ENCODE data around the gene HNRNPL. TPM values are rescaled to one million over a fixed set of nuclear protein-coding genes. Genes with fewer than 3 reads are reported as not detected.
"Not testable (repeated sequence)": the region's sequence is repeated elsewhere in the genome, so short reads cannot be mapped to it uniquely, and the experiment has no call there.

HNRNPL gene
- total RNA-seq, 1 donor from 2014 or later = 190 TPM

DNA sequence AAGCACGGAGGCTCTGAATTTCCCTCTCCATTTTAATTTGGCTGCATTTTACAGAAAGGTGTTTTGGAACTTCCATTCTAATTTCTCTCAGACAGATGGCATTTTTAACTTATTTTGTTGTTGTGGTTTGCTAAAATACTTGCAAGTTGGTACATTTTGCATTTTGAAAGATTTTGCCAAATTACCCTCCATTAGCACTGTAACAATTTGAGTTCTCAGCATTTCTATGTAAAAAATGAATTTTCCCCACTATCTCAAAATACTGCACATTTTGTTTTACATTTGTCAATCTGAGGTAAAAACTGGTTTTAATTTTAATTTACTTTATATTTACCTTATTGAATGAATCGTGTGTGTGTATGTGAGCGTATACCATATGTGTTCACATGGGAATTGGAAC, 7.0 kb upstream of the HNRNPL start:
- TF ChIP-seq POLR2AphosphoS5 (IDR thresholded peaks at IDR 0.05; ENCODE audit: insufficient read depth in 1 of 2, low read depth in 1 of 2) (no peak), POLR2A (IDR thresholded peaks at IDR 0.05) (no peak)
- TF ChIP-seq, protein P1, sequence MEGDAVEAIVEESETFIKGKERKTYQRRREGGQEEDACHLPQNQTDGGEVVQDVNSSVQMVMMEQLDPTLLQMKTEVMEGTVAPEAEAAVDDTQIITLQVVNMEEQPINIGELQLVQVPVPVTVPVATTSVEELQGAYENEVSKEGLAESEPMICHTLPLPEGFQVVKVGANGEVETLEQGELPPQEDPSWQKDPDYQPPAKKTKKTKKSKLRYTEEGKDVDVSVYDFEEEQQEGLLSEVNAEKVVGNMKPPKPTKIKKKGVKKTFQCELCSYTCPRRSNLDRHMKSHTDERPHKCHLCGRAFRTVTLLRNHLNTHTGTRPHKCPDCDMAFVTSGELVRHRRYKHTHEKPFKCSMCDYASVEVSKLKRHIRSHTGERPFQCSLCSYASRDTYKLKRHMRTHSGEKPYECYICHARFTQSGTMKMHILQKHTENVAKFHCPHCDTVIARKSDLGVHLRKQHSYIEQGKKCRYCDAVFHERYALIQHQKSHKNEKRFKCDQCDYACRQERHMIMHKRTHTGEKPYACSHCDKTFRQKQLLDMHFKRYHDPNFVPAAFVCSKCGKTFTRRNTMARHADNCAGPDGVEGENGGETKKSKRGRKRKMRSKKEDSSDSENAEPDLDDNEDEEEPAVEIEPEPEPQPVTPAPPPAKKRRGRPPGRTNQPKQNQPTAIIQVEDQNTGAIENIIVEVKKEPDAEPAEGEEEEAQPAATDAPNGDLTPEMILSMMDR (IDR thresholded peaks at IDR 0.05) = no peak
- DNase-seq (ENCODE audit: extremely low spot score in 2 of 2) = no peak
- Histone ChIP-seq H3K36me3 (no peaks in the 10 kb centered on the region), H3K27me3 (no peaks in the 10 kb centered on the region), H3K4me1 (peaks cover 12% of the 10 kb centered on the region), H3K4me3 (no peak overlapping the region), H3K9me3 (no peaks in the 10 kb centered on the region), H3K27ac (no peak overlapping the region)
- intact Hi-C loops (cut with DNase I) = no loop called here

DNA sequence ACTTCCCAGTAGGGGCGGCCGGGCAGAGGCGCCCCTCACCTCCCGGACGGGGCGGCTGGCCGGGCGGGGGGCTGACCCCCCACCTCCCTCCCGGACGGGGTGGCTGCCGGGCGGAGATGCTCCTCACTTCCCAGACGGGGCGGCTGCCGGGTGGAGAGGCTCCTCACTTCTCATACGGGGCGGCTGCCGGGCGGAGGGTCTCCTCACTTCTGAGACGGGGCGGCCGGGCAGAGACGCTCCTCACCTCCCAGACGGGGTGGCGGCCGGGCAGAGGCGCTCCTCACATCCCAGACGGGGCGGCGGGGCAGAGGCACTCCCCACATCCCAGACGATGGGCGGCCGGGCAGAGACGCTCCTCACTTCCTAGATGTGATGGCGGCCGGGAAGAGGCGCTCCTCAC, 6.0 kb upstream of the HNRNPL start:
- H3K9me3 ChIP-seq; intact Hi-C loops (cut with DNase I); DNase-seq (ENCODE audit: extremely low spot score in 2 of 2); H3K4me3 ChIP-seq; H3K36me3 ChIP-seq; H3K27me3 ChIP-seq; H3K27ac ChIP-seq: not testable (repeated sequence)
- H3K4me1 ChIP-seq = peaks cover 17% of the 10 kb centered on the region

DNA sequence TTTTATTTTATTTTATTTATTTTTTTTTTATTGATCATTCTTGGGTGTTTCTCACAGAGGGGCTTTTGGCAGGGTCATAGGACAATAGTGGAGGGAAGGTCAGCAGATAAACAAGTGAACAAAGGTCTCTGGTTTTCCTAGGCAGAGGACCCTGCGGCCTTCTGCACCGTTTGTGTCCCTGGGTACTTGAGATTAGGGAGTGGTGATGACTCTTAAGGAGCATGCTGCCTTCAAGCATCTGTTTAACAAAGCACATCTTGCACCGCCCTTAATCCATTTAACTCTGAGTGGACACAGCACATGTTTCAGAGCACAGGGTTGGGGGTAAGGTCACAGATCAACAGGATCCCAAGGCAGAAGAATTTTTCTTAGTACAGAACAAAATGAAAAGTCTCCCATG, 5.2 kb upstream of the HNRNPL start:
- not testable (repeated sequence) for H3K36me3 ChIP-seq

DNA sequence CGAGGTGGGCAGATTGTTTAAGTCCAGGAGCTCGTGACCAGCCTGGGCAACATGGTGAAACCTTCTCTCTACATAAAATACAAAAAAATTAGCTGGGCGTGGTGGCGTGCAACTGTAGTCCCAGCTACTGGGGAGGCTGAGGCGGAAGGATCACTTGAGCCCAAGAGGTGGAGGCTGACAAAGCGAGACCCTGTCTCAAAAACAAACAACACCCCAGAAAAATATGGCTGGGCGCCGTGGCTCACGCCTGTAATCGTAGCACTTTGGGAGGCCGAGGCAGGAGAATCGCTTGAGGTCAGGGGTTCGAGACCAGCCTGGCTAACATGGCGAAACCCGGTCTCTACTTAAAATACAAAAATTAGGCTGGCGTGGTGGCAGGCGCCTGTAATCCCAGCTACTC, 3.4 kb upstream of the HNRNPL start:
- Histone ChIP-seq H3K4me3 (peak overlapping the region in 1 of 2 donors; percentile 96), H3K9me3 (no peaks in the 10 kb centered on the region), H3K36me3 (no peaks in the 10 kb centered on the region), H3K4me1 (peaks cover 25% of the 10 kb centered on the region), H3K27me3 (no peaks in the 10 kb centered on the region), H3K27ac (no peak overlapping the region)
- intact Hi-C loops (cut with DNase I) = loop anchor here (5.0 kb wide), 1 partner anchor 206 kb away; the partner anchor contains the start of gene ACTN4
- DNase-seq (ENCODE audit: extremely low spot score in 2 of 2) = no peak
- TF ChIP-seq, protein P1 (IDR thresholded peaks at IDR 0.05) = no peak
- no peak for TF ChIP-seq POLR2AphosphoS5 (IDR thresholded peaks at IDR 0.05; ENCODE audit: insufficient read depth in 1 of 2, low read depth in 1 of 2)
- TF ChIP-seq POLR2A (IDR thresholded peaks at IDR 0.05) = no peak

More for the DNA sequence above, 5.2 kb upstream of the HNRNPL start:
- not testable (repeated sequence) for H3K27ac ChIP-seq; DNase-seq (ENCODE audit: extremely low spot score in 2 of 2); H3K27me3 ChIP-seq; H3K9me3 ChIP-seq; H3K4me3 ChIP-seq
- intact Hi-C loops (cut with DNase I) = loop anchor here (5.0 kb wide), 1 partner anchor 208 kb away; the partner anchor contains the start of gene ACTN4
- peaks cover 18% of the 10 kb centered on the region for H3K4me1 ChIP-seq

DNA sequence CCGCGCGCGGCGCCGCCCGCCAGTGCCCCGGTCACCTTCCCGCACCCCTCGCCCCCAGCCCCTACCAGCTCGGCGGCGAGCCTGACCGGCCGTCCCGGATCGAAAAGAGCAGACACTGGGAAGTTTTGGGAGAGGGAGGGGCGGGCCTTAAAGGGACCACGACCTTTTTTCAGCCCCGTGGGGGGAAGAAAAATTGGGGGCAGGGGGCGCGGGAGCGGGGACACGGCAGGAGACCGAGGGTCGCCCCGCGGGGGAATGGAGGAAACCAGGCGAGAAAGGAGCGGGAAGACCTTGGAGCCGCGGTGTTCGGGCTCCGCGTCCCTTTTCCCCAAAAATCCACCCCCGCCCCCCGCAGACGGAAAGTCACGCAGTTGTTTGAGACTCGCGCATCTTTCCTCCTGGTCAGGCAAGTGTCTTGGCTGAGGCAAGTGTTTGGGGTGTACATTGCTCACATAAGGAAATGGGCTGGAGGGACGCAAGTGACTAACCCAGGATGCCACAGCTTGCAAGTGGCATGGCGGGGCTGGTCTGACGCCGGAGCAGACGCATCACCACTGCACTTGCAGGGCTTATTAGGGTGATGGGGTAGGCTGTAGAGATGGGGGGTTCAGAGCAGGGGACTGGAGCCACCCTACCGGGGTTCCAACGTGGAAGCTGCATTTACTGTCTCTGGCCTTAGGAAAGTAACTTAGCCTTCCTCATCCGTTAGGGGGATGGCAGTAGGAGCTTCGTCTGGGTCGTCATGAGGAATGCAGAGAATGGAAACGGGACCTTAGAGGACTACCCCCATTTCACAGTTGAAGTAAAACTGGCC, 2.7 kb upstream of the HNRNPL start:
- peak in 1 of 2 donors; percentile 96 for DNase-seq (ENCODE audit: extremely low spot score in 2 of 2)
- Histone ChIP-seq H3K9me3 (no peaks in the 10 kb centered on the region), H3K27ac (peak overlapping the region; percentile 100), H3K4me1 (peaks cover 33% of the 10 kb centered on the region), H3K27me3 (no peaks in the 10 kb centered on the region), H3K4me3 (peak overlapping the region; percentile 93 to 96), H3K36me3 (peaks cover 0 to 3% of the 10 kb centered on the region in 2 donors)
- intact Hi-C loops (cut with DNase I) = loop anchor here (5.0 kb wide), 1 partner anchor 205 kb away; the partner anchor contains the start of gene ACTN4
- TF ChIP-seq POLR2AphosphoS5 (IDR thresholded peaks at IDR 0.05; ENCODE audit: insufficient read depth in 1 of 2, low read depth in 1 of 2) = peak in 1 of 2 donors; percentile 46
- TF ChIP-seq POLR2A (IDR thresholded peaks at IDR 0.05) = no peak

DNA sequence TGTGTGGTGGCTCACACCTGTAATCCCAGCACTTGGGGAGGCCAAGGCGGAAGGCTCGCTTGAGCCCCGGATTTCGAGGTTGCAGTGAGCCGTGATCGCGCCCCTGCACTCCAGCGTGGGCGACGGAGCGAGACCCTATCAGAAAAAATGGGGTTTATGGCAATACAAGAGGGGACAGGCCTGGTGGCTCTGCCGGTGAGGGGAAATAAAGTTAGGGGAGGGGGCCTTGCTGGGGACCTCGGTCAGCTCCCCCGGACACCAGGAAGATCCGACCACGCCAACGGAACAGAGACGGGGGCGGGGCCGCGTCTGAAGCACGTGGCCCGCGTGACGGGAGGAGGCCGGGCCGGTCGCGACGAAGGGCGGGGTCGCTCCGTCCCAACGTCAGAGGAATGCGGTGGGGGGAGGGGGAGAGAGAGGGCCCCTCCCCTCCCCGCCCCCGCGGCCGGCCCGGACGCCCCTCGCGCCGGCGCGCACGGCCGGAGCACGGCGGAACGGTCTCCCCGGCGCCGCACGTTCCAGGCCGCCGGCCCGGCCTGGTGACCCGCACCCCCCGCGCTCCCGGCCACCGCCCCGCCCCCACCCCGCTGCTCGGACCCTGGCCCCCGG, 1.9 kb upstream of the HNRNPL start:
- no peaks in the 10 kb centered on the region for H3K9me3 ChIP-seq
- H3K4me3 ChIP-seq = peak overlapping the region; percentile 93 to 96
- peak in 1 of 2 donors; percentile 92 for TF ChIP-seq POLR2A (IDR thresholded peaks at IDR 0.05)
- TF ChIP-seq POLR2AphosphoS5 (IDR thresholded peaks at IDR 0.05; ENCODE audit: insufficient read depth in 1 of 2, low read depth in 1 of 2) = peak; percentile 90 to 98
- TF ChIP-seq, protein P1 (IDR thresholded peaks at IDR 0.05) = no peak
- peaks cover 3 to 10% of the 10 kb centered on the region in 2 donors for H3K36me3 ChIP-seq
- H3K4me1 ChIP-seq = peaks cover 40% of the 10 kb centered on the region
- intact Hi-C loops (cut with DNase I) = loop anchor here (5.0 kb wide), 1 partner anchor 204 kb away; the partner anchor contains the start of gene ACTN4
- peak in 1 of 2 donors; percentile 95 for DNase-seq (ENCODE audit: extremely low spot score in 2 of 2)
- H3K27ac ChIP-seq = peak overlapping the region; percentile 100
- no peaks in the 10 kb centered on the region for H3K27me3 ChIP-seq
